Activated CD8-positive, alpha-beta memory T cell treated with anti-CD3 and anti-CD28 coated beads, Interleukin-2, amount 50 U/mL, for 24 hours (primary cell): ENCODE results near the gene HGFAC.

Experiments
- DNase-seq: peaks from one replicate; pipeline ENCODE4 v3.0.0-alpha.2; 2020; ENCODE audit errors: extremely low read depth

The HGFAC gene

GRCh38 chr4:3426465-3427133, 15.2 kb upstream of the HGFAC start:
- no peak for DNase-seq

GRCh38 chr4:3427134-3427476, 14.7 kb upstream of the HGFAC start:
- DNase-seq: no peak

GRCh38 chr4:3427706-3428446, 13.9 kb upstream of the HGFAC start:
- no peak for DNase-seq

- no peak for DNase-seq
These were observed 12.1 kb upstream of the HGFAC start for GRCh38 chr4:3429651-3430050.

GRCh38 chr4:3430524-3430923, 11.2 kb upstream of the HGFAC start:
- no peak for DNase-seq

- no peak for DNase-seq
These were observed 10.2 kb upstream of the HGFAC start for GRCh38 chr4:3431446-3431993.

GRCh38 chr4:3432381-3432790, 9.4 kb upstream of the HGFAC start:
- no peak for DNase-seq

GRCh38 chr4:3433138-3433869, 8.5 kb upstream of the HGFAC start:
- no peak for DNase-seq

- no peak for DNase-seq
These were observed 6.7 kb upstream of the HGFAC start for GRCh38 chr4:3434881-3435685.

GRCh38 chr4:3435686-3435956, 6.1 kb upstream of the HGFAC start:
- DNase-seq: no peak

GRCh38 chr4:3436048-3436797, 5.5 kb upstream of the HGFAC start:
- DNase-seq: no peak

GRCh38 chr4:3436798-3437581, 4.8 kb upstream of the HGFAC start:
- DNase-seq: no peak

GRCh38 chr4:3437582-3437936, 4.2 kb upstream of the HGFAC start:
- DNase-seq: no peak

- no peak for DNase-seq
These were observed 3.5 kb upstream of the HGFAC start for GRCh38 chr4:3437998-3438846.

GRCh38 chr4:3438847-3439180, 3.0 kb upstream of the HGFAC start:
- no peak for DNase-seq

- DNase-seq: no peak
These were observed 2.4 kb upstream of the HGFAC start for GRCh38 chr4:3439391-3439790.

GRCh38 chr4:3440011-3440410, 1.8 kb upstream of the HGFAC start:
- no peak for DNase-seq

- DNase-seq: no peak
These were observed 728 bp upstream of the HGFAC start for GRCh38 chr4:3440979-3441500.

GRCh38 chr4:3442460-3442958, 741 bp downstream of the HGFAC start:
- DNase-seq: no peak
